GM12878 (cell line): Measurements from ENCODE around the gene SLC45A2. TPM values are rescaled to one million over a fixed set of nuclear protein-coding genes. Genes with fewer than 3 reads are reported as not detected.

Experiments
- ATAC-seq: fragments of 200-7000 bp; cut with Tn5 transposase; 3 replicates; pipeline ENCODE4 v1.9.1; 2020; ENCODE audit warnings: mild to moderate bottlenecking, moderate library complexity
- BruUV-seq: library from RNA; stranded (reverse); fragments of 400-500 nt; replicated peaks from 2 replicates; lab custom pipeline; 2021; lab: Mats Ljungman, UMichigan
- CTCF ChIA-PET: fragments of 300-600 bp; sonication (Branson Sonifier 250); formaldehyde crosslinking; extraction: SDS; loops from one replicate; lab custom pipeline; 2021; ENCODE audit warnings: inconsistent platforms; lab: Yijun Ruan, JAX
- POLR2A ChIA-PET: fragments of 350-600 bp; formaldehyde crosslinking; extraction: SDS; loops from one replicate; lab custom pipeline; 2021; ENCODE audit warnings: inconsistent platforms; lab: Charles Lee
- RAD21 ChIA-PET: fragments of 300-600 bp; sonication (Branson Sonifier 250); formaldehyde crosslinking; loops from one replicate; lab custom pipeline; 2023; ENCODE audit warnings: antibody characterized with exemption; ENCODE audit not compliant: unreplicated experiment; lab: Charles Lee
- SMC1A ChIA-PET: fragments of 300-600 bp; sonication (Branson Sonifier 250); formaldehyde crosslinking; loops from one replicate; lab custom pipeline; 2023; ENCODE audit not compliant: unreplicated experiment, uncharacterized antibody; lab: Charles Lee
- DNase-seq: peaks from one replicate; pipeline ENCODE4 v3.0.0-alpha.2; 2011; ENCODE audit warnings: low read depth, low spot score
- FAIRE-seq: peaks from 3 replicates; lab custom pipeline; 2011; peaks lifted over from hg19 to GRCh38; lab: Jason Lieb, UNC
- H2AFZ ChIP-seq: 2 replicates; pipeline ENCODE4 v1.6.0; 2011; ENCODE audit warnings: low read depth, low read length, control low read depth; ENCODE audit not compliant: control insufficient read depth
- H3K27ac ChIP-seq: 2 replicates; pipeline ENCODE4 v1.5.1; 2011; ENCODE audit warnings: control low read depth; ENCODE audit not compliant: control insufficient read depth, insufficient read depth
- H3K27me3 ChIP-seq, 2 experiments: replicated peaks in 1 of 2; 2 replicates each; pipeline versions ENCODE4 v1.6.0 to v1.6.1; 2011; ENCODE audit warnings: low read length in 1 of 2; ENCODE audit not compliant: control insufficient read depth in 2 of 2, insufficient read depth in 2 of 2
- H3K36me3 ChIP-seq, 2 experiments: 2 replicates each; pipeline ENCODE4 v1.5.1; 2011; ENCODE audit warnings: low read length in 1 of 2; ENCODE audit not compliant: control insufficient read depth in 2 of 2, insufficient read depth in 2 of 2
- H3K4me1 ChIP-seq: 2 replicates; pipeline ENCODE4 v1.6.1; 2011; ENCODE audit warnings: mild to moderate bottlenecking, low read length, moderate library complexity, mixed read lengths; ENCODE audit not compliant: control insufficient read depth, insufficient read depth
- H3K4me2 ChIP-seq: 2 replicates; pipeline ENCODE4 v1.6.0; 2011; ENCODE audit warnings: control low read depth; ENCODE audit not compliant: control insufficient read depth, insufficient read depth
- H3K4me3 ChIP-seq: fragments of 200-600 bp; sonication (generic); 2 replicates; pipeline ENCODE4 v1.5.1; 2016
- H3K79me2 ChIP-seq: 2 replicates; pipeline ENCODE4 v1.6.0; 2011; ENCODE audit warnings: low read length; ENCODE audit not compliant: control insufficient read depth, insufficient read depth
- H3K9ac ChIP-seq: 2 replicates; pipeline ENCODE4 v1.8.0; 2011; ENCODE audit warnings: low read length, control low read depth, mixed read lengths; ENCODE audit not compliant: control insufficient read depth, insufficient read depth
- H3K9me3 ChIP-seq: replicated peaks from 3 replicates; pipeline ENCODE4 v1.5.1; 2011; ENCODE audit warnings: mild to moderate bottlenecking, low read length; ENCODE audit not compliant: control insufficient read depth, insufficient read depth
- H4K20me1 ChIP-seq: 2 replicates; pipeline ENCODE4 v1.6.0; 2011; ENCODE audit not compliant: control insufficient read depth, insufficient read depth
- BRCA1 ChIP-seq: IDR thresholded peaks from 2 replicates; pipeline ENCODE4 v1.6.1; 2011; ENCODE audit warnings: low read depth, low read length, improper control_type of control experiment
- CHD1 ChIP-seq: IDR thresholded peaks from 2 replicates; pipeline ENCODE4 v1.6.1; 2012; ENCODE audit warnings: low read depth, low read length, improper control_type of control experiment
- CREB1 ChIP-seq: IDR thresholded peaks from 2 replicates; pipeline ENCODE4 v1.6.1; 2012; ENCODE audit warnings: low read depth, mild to moderate bottlenecking, inconsistent platforms
- HDAC6 ChIP-seq: fragments of 200-600 bp; sonication (generic); IDR thresholded peaks from one replicate; pipeline ENCODE4 v1.8.0; 2017; ENCODE audit warnings: antibody characterized with exemption; ENCODE audit not compliant: unreplicated experiment
- LARP7 ChIP-seq: fragments of 450-650 bp; IDR thresholded peaks from 2 replicates; pipeline ENCODE4 v1.6.1; 2017; ENCODE audit warnings: mild to moderate bottlenecking
- MYB ChIP-seq: fragments of 150-350 bp; IDR thresholded peaks from 2 replicates; pipeline ENCODE4 v1.6.1; 2014; ENCODE audit warnings: mild to moderate bottlenecking, low read depth, low read length, borderline replicate concordance
- RAD21 ChIP-seq: IDR thresholded peaks from 2 replicates; pipeline ENCODE4 v1.6.1; 2011; ENCODE audit warnings: mild to moderate bottlenecking, low read depth, low read length, moderate library complexity; ENCODE audit not compliant: insufficient read depth
- TCF3 ChIP-seq: IDR thresholded peaks from 2 replicates; pipeline ENCODE4 v1.6.1; 2012; ENCODE audit warnings: low read depth, mild to moderate bottlenecking, low read length, borderline replicate concordance; ENCODE audit not compliant: insufficient read depth
- ZNF217 ChIP-seq: fragments of 450-650 bp; IDR thresholded peaks from 2 replicates; pipeline ENCODE4 v1.6.1; 2017; ENCODE audit warnings: antibody characterized with exemption, mild to moderate bottlenecking
- ZNF24 ChIP-seq: fragments of 450-650 bp; IDR thresholded peaks from 2 replicates; pipeline ENCODE4 v1.6.1; 2017; ENCODE audit warnings: antibody characterized with exemption, mild to moderate bottlenecking
- WGBS: methylation state at CpG from one replicate; pipeline ENCODE4 v1.1.6; 2016; ENCODE audit warnings: low lambda C conversion rate; ENCODE audit not compliant: insufficient replicate concordance, insufficient coverage; ENCODE audit errors: missing lambda C conversion rate; 5-methylcytosine and 5-hydroxymethylcytosine counted together
- in situ Hi-C: fragments of 300-500 bp; cut with MboI; formaldehyde crosslinking; loops from 9 replicates; pipeline ENCODE4 v1.14.3; 2018; ENCODE audit warnings: mixed read lengths
- intact Hi-C: fragments of 100-400 bp; cut with micrococcal nuclease; formaldehyde crosslinking; loops from one replicate; pipeline ENCODE4 v1.14.2; 2022; ENCODE audit not compliant: unreplicated experiment
- polyA plus RNA-seq, 11 experiments: library from polyadenylated mRNA; depleted of rRNA in 4 of 11; unstranded in 6 of 11; stranded (reverse) in 5 of 11; fragments of >200 nt; fragmentation: Nextera tagmentation in 4 of 11; fragmentation: Illumina TruSeq in 1 of 11; extraction: Ambion mirVana in 4 of 11; extraction: Trizol in 1 of 11; gene quantifications; 1 replicate in 1 of 11; 2 replicates in 10 of 11; pipeline versions ENCODE4 v1.2.1 to v1.2.3, GENCODE V29; 2011 to 2016; ENCODE audit warnings: inconsistent platforms in 2 of 11, missing spikeins in 2 of 11, low read depth in 1 of 11
- total RNA-seq, 4 experiments: library from RNA; depleted of rRNA in 3 of 4; stranded (reverse); fragments of >200 nt in 3 of 4; fragmentation: Illumina TruSeq in 1 of 4; extraction: Trizol in 1 of 4; gene quantifications; 2 replicates each; pipeline versions ENCODE4 v1.2.1 to v1.2.3, GENCODE V29; 2013 to 2021
- TF ChIP-seq, protein P1 (sequence below): fragments of 450-650 bp; IDR thresholded peaks from 2 replicates; pipeline ENCODE4 v1.6.1; 2017; ENCODE audit warnings: mild to moderate bottlenecking, moderate library complexity
- TF ChIP-seq, protein P2 (sequence below): fragments of 450-650 bp; formaldehyde crosslinking; IDR thresholded peaks from 2 replicates; pipeline ENCODE4 v1.5.0; 2022; ENCODE audit warnings: mild to moderate bottlenecking, missing genetic modification characterization
- TF ChIP-seq, protein P3 (sequence below): IDR thresholded peaks from 2 replicates; pipeline ENCODE4 v1.6.1; 2012; ENCODE audit warnings: low read length, inconsistent platforms

Gene SLC45A2
- total and polyA plus RNA-seq, 10 of the 15 experiments (the other 5 are each of a cell fraction or from before 2014, with no cell fraction given) = 0.06 to 0.07 TPM; not detected in 8

DNA sequence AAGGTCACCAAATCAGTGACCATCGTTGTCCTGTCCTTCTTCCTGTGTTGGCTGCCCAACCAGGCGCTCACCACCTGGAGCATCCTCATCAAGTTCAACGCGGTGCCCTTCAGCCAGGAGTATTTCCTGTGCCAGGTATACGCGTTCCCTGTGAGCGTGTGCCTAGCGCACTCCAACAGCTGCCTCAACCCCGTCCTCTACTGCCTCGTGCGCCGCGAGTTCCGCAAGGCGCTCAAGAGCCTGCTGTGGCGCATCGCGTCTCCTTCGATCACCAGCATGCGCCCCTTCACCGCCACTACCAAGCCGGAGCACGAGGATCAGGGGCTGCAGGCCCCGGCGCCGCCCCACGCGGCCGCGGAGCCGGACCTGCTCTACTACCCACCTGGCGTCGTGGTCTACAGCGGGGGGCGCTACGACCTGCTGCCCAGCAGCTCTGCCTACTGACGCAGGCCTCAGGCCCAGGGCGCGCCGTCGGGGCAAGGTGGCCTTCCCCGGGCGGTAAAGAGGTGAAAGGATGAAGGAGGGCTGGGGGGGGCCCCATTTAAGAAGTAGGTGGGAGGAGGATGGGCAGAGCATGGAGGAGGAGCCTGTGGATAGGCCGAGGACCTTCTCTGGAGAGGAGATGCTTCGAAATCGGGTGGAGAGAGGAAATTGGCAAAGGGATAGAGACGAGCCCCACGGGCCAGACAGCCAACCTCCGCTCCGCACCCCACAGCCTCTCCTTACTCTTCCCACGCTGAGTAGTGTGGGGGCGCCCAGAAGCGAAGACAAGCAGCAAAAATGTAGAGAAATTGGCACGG lies 46.6 kb downstream of the SLC45A2 start:
- ChIA-PET POLR2A (no interaction called here), SMC1A (interaction anchor here (1.2 kb wide), 1 partner anchor 32 kb away, joined by 3 read pairs; no protein-coding TSS in a partner anchor), RAD21 (no interaction called here), CTCF (no interaction called here)
- 72% methylated on average over 48 of the region's 54 CpGs for WGBS
- BruUV-seq = no TSS peak
- H3K27ac ChIP-seq = no peak overlapping the region
- H3K4me1 ChIP-seq = peaks cover 14% of the 10 kb centered on the region
- no peak overlapping the region for H3K4me2 ChIP-seq
- H3K4me3 ChIP-seq = no peak overlapping the region
- DNase-seq = no peak
- H3K36me3 ChIP-seq = no peaks in the 10 kb centered on the region
- no peak overlapping the region for H3K9ac ChIP-seq
- FAIRE-seq = no peak
- H4K20me1 ChIP-seq = no peaks in the 10 kb centered on the region
- in situ Hi-C loops = no loop called here
- H3K27me3 ChIP-seq = no peaks in the 10 kb centered on the region; a peak in 1 of 4 replicates
- no peak for ATAC-seq
- no peaks in the 10 kb centered on the region; the same call in 2 of the 3 replicates for H3K9me3 ChIP-seq
- H3K79me2 ChIP-seq = no peaks in the 10 kb centered on the region
- intact Hi-C loops = no loop called here
- no peak overlapping the region for H2AFZ ChIP-seq
- TF ChIP-seq CHD1 = no peak
- TF ChIP-seq, protein P1, sequence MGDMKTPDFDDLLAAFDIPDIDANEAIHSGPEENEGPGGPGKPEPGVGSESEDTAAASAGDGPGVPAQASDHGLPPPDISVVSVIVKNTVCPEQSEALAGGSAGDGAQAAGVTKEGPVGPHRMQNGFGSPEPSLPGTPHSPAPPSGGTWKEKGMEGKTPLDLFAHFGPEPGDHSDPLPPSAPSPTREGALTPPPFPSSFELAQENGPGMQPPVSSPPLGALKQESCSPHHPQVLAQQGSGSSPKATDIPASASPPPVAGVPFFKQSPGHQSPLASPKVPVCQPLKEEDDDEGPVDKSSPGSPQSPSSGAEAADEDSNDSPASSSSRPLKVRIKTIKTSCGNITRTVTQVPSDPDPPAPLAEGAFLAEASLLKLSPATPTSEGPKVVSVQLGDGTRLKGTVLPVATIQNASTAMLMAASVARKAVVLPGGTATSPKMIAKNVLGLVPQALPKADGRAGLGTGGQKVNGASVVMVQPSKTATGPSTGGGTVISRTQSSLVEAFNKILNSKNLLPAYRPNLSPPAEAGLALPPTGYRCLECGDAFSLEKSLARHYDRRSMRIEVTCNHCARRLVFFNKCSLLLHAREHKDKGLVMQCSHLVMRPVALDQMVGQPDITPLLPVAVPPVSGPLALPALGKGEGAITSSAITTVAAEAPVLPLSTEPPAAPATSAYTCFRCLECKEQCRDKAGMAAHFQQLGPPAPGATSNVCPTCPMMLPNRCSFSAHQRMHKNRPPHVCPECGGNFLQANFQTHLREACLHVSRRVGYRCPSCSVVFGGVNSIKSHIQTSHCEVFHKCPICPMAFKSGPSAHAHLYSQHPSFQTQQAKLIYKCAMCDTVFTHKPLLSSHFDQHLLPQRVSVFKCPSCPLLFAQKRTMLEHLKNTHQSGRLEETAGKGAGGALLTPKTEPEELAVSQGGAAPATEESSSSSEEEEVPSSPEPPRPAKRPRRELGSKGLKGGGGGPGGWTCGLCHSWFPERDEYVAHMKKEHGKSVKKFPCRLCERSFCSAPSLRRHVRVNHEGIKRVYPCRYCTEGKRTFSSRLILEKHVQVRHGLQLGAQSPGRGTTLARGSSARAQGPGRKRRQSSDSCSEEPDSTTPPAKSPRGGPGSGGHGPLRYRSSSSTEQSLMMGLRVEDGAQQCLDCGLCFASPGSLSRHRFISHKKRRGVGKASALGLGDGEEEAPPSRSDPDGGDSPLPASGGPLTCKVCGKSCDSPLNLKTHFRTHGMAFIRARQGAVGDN = no peak
- no peak for TF ChIP-seq BRCA1
- TF ChIP-seq, protein P2, sequence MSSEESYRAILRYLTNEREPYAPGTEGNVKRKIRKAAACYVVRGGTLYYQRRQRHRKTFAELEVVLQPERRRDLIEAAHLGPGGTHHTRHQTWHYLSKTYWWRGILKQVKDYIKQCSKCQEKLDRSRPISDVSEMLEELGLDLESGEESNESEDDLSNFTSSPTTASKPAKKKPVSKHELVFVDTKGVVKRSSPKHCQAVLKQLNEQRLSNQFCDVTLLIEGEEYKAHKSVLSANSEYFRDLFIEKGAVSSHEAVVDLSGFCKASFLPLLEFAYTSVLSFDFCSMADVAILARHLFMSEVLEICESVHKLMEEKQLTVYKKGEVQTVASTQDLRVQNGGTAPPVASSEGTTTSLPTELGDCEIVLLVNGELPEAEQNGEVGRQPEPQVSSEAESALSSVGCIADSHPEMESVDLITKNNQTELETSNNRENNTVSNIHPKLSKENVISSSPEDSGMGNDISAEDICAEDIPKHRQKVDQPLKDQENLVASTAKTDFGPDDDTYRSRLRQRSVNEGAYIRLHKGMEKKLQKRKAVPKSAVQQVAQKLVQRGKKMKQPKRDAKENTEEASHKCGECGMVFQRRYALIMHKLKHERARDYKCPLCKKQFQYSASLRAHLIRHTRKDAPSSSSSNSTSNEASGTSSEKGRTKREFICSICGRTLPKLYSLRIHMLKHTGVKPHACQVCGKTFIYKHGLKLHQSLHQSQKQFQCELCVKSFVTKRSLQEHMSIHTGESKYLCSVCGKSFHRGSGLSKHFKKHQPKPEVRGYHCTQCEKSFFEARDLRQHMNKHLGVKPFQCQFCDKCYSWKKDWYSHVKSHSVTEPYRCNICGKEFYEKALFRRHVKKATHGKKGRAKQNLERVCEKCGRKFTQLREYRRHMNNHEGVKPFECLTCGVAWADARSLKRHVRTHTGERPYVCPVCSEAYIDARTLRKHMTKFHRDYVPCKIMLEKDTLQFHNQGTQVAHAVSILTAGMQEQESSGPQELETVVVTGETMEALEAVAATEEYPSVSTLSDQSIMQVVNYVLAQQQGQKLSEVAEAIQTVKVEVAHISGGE (CRISPR knock-in tag) = no peak
- TF ChIP-seq TCF3 = no peak
- TF ChIP-seq, protein P3, sequence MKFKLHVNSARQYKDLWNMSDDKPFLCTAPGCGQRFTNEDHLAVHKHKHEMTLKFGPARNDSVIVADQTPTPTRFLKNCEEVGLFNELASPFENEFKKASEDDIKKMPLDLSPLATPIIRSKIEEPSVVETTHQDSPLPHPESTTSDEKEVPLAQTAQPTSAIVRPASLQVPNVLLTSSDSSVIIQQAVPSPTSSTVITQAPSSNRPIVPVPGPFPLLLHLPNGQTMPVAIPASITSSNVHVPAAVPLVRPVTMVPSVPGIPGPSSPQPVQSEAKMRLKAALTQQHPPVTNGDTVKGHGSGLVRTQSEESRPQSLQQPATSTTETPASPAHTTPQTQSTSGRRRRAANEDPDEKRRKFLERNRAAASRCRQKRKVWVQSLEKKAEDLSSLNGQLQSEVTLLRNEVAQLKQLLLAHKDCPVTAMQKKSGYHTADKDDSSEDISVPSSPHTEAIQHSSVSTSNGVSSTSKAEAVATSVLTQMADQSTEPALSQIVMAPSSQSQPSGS = no peak
- no peak for TF ChIP-seq RAD21
- TF ChIP-seq ZNF217 = no peak
- TF ChIP-seq CREB1 = no peak
- TF ChIP-seq LARP7 = no peak
- TF ChIP-seq MYB = no peak
- TF ChIP-seq HDAC6 = no peak
- no peak for TF ChIP-seq ZNF24
